ENCODE data around the gene RAB36. TPM values are rescaled to one million over a fixed set of nuclear protein-coding genes. Genes with fewer than 3 reads are reported as not detected.

RAB36 gene
- total and polyA plus RNA-seq, 9 donors: 3.9 to 18.7 (median 6.3) TPM

DNA sequence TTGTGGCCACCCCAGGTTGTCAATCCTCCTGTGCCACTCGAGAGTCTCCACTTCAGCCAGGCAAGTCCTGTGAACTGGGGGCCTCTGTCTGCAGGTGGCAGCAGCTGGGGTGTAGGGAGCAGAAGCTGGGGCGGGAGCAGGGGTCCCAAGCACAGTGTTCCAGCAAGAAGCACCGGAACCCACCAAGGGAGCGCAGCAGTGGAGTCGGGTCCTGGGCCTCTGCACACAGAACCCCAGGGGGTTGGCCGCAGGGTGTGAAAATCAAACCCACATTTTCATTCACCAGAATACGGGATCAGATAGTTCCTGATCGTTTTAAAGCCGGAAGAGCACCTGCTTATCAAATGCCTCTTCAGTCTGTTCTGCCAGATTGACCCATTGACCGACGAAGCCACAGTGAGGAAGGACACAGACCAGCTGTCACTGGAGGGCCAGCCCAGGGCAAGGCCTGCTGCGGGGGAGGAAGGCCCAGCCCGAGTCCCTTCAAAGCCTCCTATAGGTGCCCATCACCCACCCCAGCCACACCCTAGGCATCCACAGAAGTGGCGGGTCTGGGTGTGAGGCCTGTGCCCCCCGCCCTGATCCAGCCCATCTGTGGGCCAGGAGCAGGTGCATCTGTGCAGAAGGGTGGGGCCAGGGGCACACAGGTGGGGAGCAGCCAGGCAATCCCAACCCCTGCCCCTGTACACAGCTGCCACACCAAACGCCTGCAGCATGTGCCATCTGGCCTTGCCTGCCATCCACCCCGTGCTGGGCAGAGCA lies 37.6 kb upstream of the RAB36 start:
- peaks cover 2% of the 10 kb centered on the region for H3K4me1 ChIP-seq (ENCODE audit: insufficient read depth)
- TF ChIP-seq EP300 (IDR thresholded peaks at IDR 0.05) (no peak), POLR2A (IDR thresholded peaks at IDR 0.05) (no peak)
- TF ChIP-seq, protein P1, sequence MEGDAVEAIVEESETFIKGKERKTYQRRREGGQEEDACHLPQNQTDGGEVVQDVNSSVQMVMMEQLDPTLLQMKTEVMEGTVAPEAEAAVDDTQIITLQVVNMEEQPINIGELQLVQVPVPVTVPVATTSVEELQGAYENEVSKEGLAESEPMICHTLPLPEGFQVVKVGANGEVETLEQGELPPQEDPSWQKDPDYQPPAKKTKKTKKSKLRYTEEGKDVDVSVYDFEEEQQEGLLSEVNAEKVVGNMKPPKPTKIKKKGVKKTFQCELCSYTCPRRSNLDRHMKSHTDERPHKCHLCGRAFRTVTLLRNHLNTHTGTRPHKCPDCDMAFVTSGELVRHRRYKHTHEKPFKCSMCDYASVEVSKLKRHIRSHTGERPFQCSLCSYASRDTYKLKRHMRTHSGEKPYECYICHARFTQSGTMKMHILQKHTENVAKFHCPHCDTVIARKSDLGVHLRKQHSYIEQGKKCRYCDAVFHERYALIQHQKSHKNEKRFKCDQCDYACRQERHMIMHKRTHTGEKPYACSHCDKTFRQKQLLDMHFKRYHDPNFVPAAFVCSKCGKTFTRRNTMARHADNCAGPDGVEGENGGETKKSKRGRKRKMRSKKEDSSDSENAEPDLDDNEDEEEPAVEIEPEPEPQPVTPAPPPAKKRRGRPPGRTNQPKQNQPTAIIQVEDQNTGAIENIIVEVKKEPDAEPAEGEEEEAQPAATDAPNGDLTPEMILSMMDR (IDR thresholded peaks at IDR 0.05): no peak
- no peaks in the 10 kb centered on the region for H3K36me3 ChIP-seq
- H3K27ac ChIP-seq: no peak overlapping the region
- no peak overlapping the region for H3K4me3 ChIP-seq
- no peaks in the 10 kb centered on the region for H3K27me3 ChIP-seq
- 88 to 92% (median 89%) methylated on average over 17 of the region's 17 CpGs for WGBS, 3 donors
- DNase-seq: no peak
- intact Hi-C loops (cut with DNase I): no loop called here
- H3K9me3 ChIP-seq: no peaks in the 10 kb centered on the region

DNA sequence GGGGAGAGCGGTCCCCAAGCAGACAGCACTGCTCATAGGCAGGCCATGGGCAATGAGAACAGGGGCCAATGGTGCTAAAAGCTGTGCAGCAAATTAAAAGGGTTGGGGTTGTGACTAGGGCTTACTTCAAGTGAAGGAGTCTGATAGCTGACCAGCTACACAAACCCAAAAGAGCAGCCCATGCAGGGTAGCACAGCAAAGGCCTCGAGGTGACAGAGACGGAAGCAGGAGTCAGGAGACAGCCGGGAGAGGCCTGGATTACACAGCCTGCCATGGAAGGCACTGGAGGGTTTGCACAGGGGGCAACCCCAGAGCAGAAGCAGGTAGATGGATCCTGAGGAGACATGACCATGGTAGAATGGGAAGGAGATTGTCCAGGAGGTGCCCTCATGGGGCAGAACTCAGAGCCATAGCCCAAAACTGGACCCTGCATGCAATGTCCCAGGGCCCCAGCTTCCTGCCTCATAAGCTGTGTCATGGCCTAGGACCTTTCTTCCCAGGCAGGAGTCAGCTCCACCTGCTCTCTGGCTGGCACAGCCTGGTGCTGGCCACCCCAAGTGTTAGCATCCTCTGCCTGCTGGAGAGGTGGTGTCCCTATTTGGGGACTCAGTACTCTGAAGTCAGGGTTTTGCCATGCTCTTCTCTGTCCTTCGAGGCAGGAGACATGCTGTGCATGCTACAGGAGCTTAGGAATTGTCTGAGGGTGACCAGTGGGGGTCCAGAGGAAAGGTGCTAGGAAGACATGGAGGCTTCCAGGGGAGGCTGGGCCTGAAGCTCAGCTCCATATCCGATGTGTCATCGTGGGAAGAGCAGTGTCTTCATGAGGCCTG lies 36.8 kb upstream of the RAB36 start:
- H3K4me3 ChIP-seq: no peak overlapping the region
- intact Hi-C loops (cut with DNase I): no loop called here
- no peak for DNase-seq
- H3K27me3 ChIP-seq: no peaks in the 10 kb centered on the region
- no peaks in the 10 kb centered on the region for H3K36me3 ChIP-seq
- WGBS, 3 donors: 92 to 95% (median 93%) methylated on average over 7 of the region's 7 CpGs
- H3K4me1 ChIP-seq (ENCODE audit: insufficient read depth): peaks cover 10% of the 10 kb centered on the region
- H3K27ac ChIP-seq: no peak overlapping the region
- no peaks in the 10 kb centered on the region for H3K9me3 ChIP-seq
- TF ChIP-seq, protein P1 (IDR thresholded peaks at IDR 0.05): no peak
- TF ChIP-seq EP300 (IDR thresholded peaks at IDR 0.05): no peak
- no peak for TF ChIP-seq POLR2A (IDR thresholded peaks at IDR 0.05)

DNA sequence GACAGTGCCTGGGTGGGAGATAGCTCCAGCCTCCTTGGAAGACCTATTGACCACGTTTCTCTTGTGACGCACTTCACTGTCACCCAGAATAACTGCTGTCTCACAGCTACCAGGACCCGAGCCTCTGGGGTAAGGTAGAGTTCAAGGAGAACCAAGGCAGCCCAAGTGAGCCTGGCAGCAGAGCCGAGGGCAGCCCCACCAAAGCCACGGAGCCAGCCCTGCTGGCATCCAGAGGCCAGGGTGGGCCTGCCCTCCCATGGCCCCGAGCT lies 36.3 kb upstream of the RAB36 start:
- intact Hi-C loops (cut with DNase I): no loop called here
- H3K27me3 ChIP-seq: no peaks in the 10 kb centered on the region
- no peaks in the 10 kb centered on the region for H3K9me3 ChIP-seq
- no peak overlapping the region for H3K27ac ChIP-seq
- no peak for TF ChIP-seq POLR2A (IDR thresholded peaks at IDR 0.05)
- TF ChIP-seq, protein P1 (IDR thresholded peaks at IDR 0.05): no peak
- TF ChIP-seq EP300 (IDR thresholded peaks at IDR 0.05): no peak
- peaks cover 11% of the 10 kb centered on the region for H3K4me1 ChIP-seq (ENCODE audit: insufficient read depth)
- no peak for DNase-seq
- H3K4me3 ChIP-seq: no peak overlapping the region
- WGBS, 3 donors: 78 to 90% (median 90%) methylated on average over 3 to 6 of the region's 6 CpGs
- no peaks in the 10 kb centered on the region for H3K36me3 ChIP-seq

DNA sequence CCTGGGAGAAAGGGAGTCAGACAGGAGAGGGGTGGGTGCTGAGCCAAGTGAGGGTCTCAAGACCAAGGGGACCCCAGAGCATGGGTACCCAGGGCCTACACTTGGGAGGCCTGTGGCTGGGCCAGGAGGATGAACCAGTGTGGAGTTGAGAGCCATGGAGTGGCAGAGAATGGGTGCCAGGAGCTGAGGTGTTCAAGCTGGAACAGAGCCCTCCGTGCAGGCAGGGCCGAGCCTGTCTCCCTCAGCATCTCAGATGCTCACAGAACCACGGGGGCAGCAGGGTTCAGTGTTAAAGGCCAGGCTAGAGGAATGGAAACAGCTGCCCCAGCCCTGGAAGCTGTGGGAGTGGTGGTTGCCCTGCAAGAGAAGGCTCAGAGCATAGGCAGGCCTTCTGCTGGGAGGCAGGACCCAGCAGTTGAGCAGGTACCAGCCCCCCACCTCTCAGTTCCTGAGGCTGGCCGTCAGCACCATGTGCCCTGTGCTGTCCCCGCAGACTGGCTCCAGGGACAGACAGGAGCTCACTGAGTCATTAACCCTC lies 35.8 kb upstream of the RAB36 start:
- DNase-seq: no peak
- Histone ChIP-seq H3K36me3 (no peaks in the 10 kb centered on the region), H3K4me3 (no peak overlapping the region), H3K4me1 (ENCODE audit: insufficient read depth) (peaks cover 11% of the 10 kb centered on the region), H3K9me3 (no peaks in the 10 kb centered on the region), H3K27ac (no peak overlapping the region), H3K27me3 (no peaks in the 10 kb centered on the region)
- no peak for TF ChIP-seq EP300 (IDR thresholded peaks at IDR 0.05)
- TF ChIP-seq, protein P1 (IDR thresholded peaks at IDR 0.05): no peak
- intact Hi-C loops (cut with DNase I): no loop called here
- 70 to 84% (median 75%) methylated on average over 5 of the region's 5 CpGs for WGBS, 3 donors

Data from ovary (tissue), 9 donors.